Measurements from ENCODE around the gene ZNF14. TPM values are rescaled to one million over a fixed set of nuclear protein-coding genes. Genes with fewer than 3 reads are reported as not detected.
A peak's percentile ranks its signal among the peaks of the same experiment; 100 is the strongest.

ZNF14 gene
- total and polyA plus RNA-seq, 2 of the 13 experiments (the other 11 are each of a cell fraction or from before 2014, with no cell fraction given): 1.9 to 6.2 TPM

- Histone ChIP-seq H3K4me2 (ENCODE audit: low read depth, low read length) (peak overlapping the region; percentile 92), H3K9ac (ENCODE audit: insufficient read depth, low read depth, low read length) (peak overlapping the region; percentile 28; the same call in 1 of the 2 replicates), H3K9me3 (ENCODE audit: low read length) (no peaks in the 10 kb centered on the region), H3K79me2 (ENCODE audit: insufficient read depth, low read length) (peaks cover 32% of the 10 kb centered on the region), H3K27ac (ENCODE audit: extremely low read length, insufficient read depth, low read length) (no peak overlapping the region), H3K27me3 (ENCODE audit: control insufficient read depth in 1 of 2, insufficient read depth in 2 of 2, low read length in 2 of 2) (no peaks in the 10 kb centered on the region; a peak in 1 of 5 replicates), H3K4me1 (ENCODE audit: insufficient read depth, low read length) (peaks cover 37% of the 10 kb centered on the region), H4K20me1 (ENCODE audit: insufficient read depth, low read length) (peaks cover 20% of the 10 kb centered on the region), H3K4me3 (replicated peaks in 1 of 3; ENCODE audit: insufficient read depth in 1 of 3, low read depth in 2 of 3, low read length in 3 of 3) (peak overlapping the region in 1 of 3 experiments; percentile 99; a peak in 2 of 6 replicates), H2AFZ (ENCODE audit: low read length) (no peak overlapping the region), H3K36me3 (replicated peaks in 1 of 2; ENCODE audit: control insufficient read depth in 1 of 2, insufficient read depth in 2 of 2, low read length in 2 of 2) (peaks cover 27 to 35% of the 10 kb centered on the region in 2 experiments; a peak in 4 of 5 replicates)
- POLR2A ChIA-PET: interaction anchor here (1.4 to 1.6 kb wide), 2 partner anchors 11 to 115 kb away, joined by 4 to 5 read pairs; no protein-coding TSS in a partner anchor
- CTCF ChIA-PET (ENCODE audit: low intra/inter-chr PET ratio, low total read pairs): no interaction called here
- 99% methylated on average over 10 of the region's 10 CpGs for WGBS (ENCODE audit: low lambda C conversion rate)
- intact Hi-C loops (cut with micrococcal nuclease; ENCODE audit: unreplicated experiment): no loop called here
- TF ChIP-seq AGO2 (optimal IDR thresholded peaks at IDR 0.05; ENCODE audit: low read depth, low read length) (peak; percentile 32), PPARG (CRISPR knock-in tag; conservative IDR thresholded peaks at IDR 0.05) (no peak)
- no TSS peak for BruUV-seq (replicated peaks)
- DNase-seq (ENCODE audit: low spot score) (no peak), FAIRE-seq (no peak), ATAC-seq (no peak)
- in situ Hi-C loops (cut with HindIII; ENCODE audit: extremely low pct_ligation_motif_present, low pct_unique_long_range_greater_than_20kb): no loop called here
Measured at GRCh38 chr19:19661141-19661674, 71.7 kb downstream of the ZNF14 start.

Small RNA genes within 50 kb of the gene (small RNA-seq; reads per million reads assigned to genes)
- 0 reads per million in 3 experiments for gene AC011458.2 (ENCODE audit: insufficient read depth in 2 of 3, insufficient read length in 3 of 3, low read depth in 2 of 3, low replicate concordance in 1 of 3)
- 0 reads per million in 3 experiments for gene AC011477.5 (ENCODE audit: insufficient read depth in 2 of 3, insufficient read length in 3 of 3, low read depth in 2 of 3, low replicate concordance in 1 of 3)

Other genes starting within 250 kb of the ZNF14 start
- 0.71 and 0.86 TPM in 2 replicates for gene TSSK6, start 217.6 kb downstream of the ZNF14 start, total RNA-seq (2016; rRNA removed; fragmentation: Illumina TruSeq; extraction: Trizol)
- gene TSSK6, start 217.6 kb downstream of the ZNF14 start, polyA plus RNA-seq (2011; rRNA removed): 1.2 and 2.0 TPM in 2 replicates
- gene NDUFA13, start 216.9 kb downstream of the ZNF14 start, total RNA-seq (2016; rRNA removed; fragmentation: Illumina TruSeq; extraction: Trizol): 278 and 337 TPM in 2 replicates
- gene NDUFA13, start 216.9 kb downstream of the ZNF14 start, polyA plus RNA-seq (2011; rRNA removed): 366 and 368 TPM in 2 replicates
- 0.32 and 0.89 TPM in 2 replicates for gene YJEFN3, start 204.2 kb downstream of the ZNF14 start, total RNA-seq (2016; rRNA removed; fragmentation: Illumina TruSeq; extraction: Trizol)
- gene YJEFN3, start 204.2 kb downstream of the ZNF14 start, polyA plus RNA-seq (2011; rRNA removed): 4.0 TPM in 2 replicates
- 0.09 TPM in 1 of 2 replicates, not detected in the other for gene CILP2, start 194.8 kb downstream of the ZNF14 start, total RNA-seq (2016; rRNA removed; fragmentation: Illumina TruSeq; extraction: Trizol)
- 0.18 and 0.37 TPM in 2 replicates for gene CILP2, start 194.8 kb downstream of the ZNF14 start, polyA plus RNA-seq (2011; rRNA removed)
- not detected in 2 replicates for gene PBX4, start 114.4 kb downstream of the ZNF14 start, total RNA-seq (2016; rRNA removed; fragmentation: Illumina TruSeq; extraction: Trizol)
- gene PBX4, start 114.4 kb downstream of the ZNF14 start, polyA plus RNA-seq (2011; rRNA removed): not detected in 2 replicates
- gene LPAR2, start 104.9 kb downstream of the ZNF14 start, total RNA-seq (2016; rRNA removed; fragmentation: Illumina TruSeq; extraction: Trizol): 0.72 and 0.86 TPM in 2 replicates
- 3.6 TPM in 2 replicates for gene LPAR2, start 104.9 kb downstream of the ZNF14 start, polyA plus RNA-seq (2011; rRNA removed)
- gene GMIP, start 89.5 kb downstream of the ZNF14 start, total RNA-seq (2016; rRNA removed; fragmentation: Illumina TruSeq; extraction: Trizol): 1.3 and 1.8 TPM in 2 replicates
- 1.4 and 1.5 TPM in 2 replicates for gene GMIP, start 89.5 kb downstream of the ZNF14 start, polyA plus RNA-seq (2011; rRNA removed)
- gene ATP13A1, start 69.4 kb downstream of the ZNF14 start, total RNA-seq (2016; rRNA removed; fragmentation: Illumina TruSeq; extraction: Trizol): 9.8 and 23.2 TPM in 2 replicates
- 41.0 and 41.7 TPM in 2 replicates for gene ATP13A1, start 69.4 kb downstream of the ZNF14 start, polyA plus RNA-seq (2011; rRNA removed)
- gene ZNF101, start 64.3 kb downstream of the ZNF14 start, total RNA-seq (2016; rRNA removed; fragmentation: Illumina TruSeq; extraction: Trizol): 28.9 and 35.3 TPM in 2 replicates
- gene ZNF101, start 64.3 kb downstream of the ZNF14 start, polyA plus RNA-seq (2011; rRNA removed): 10.9 and 12.9 TPM in 2 replicates
- gene ZNF506, start 88.6 kb upstream of the ZNF14 start, total RNA-seq (2016; rRNA removed; fragmentation: Illumina TruSeq; extraction: Trizol): not detected in 2 replicates
- 0.01 TPM in 1 of 2 replicates, not detected in the other for gene ZNF506, start 88.6 kb upstream of the ZNF14 start, polyA plus RNA-seq (2011; rRNA removed)
- gene ZNF253, start 132.8 kb upstream of the ZNF14 start, total RNA-seq (2016; rRNA removed; fragmentation: Illumina TruSeq; extraction: Trizol): 10.6 and 12.8 TPM in 2 replicates
- 3.5 and 3.6 TPM in 2 replicates for gene ZNF253, start 132.8 kb upstream of the ZNF14 start, polyA plus RNA-seq (2011; rRNA removed)
- gene ZNF93, start 167.8 kb upstream of the ZNF14 start, total RNA-seq (2016; rRNA removed; fragmentation: Illumina TruSeq; extraction: Trizol): 0.66 and 1.0 TPM in 2 replicates
- gene ZNF93, start 167.8 kb upstream of the ZNF14 start, polyA plus RNA-seq (2011; rRNA removed): 0.25 and 0.49 TPM in 2 replicates